CD4-positive, alpha-beta T cell treated with Interleukin-21 for 1 hour (primary cell): ENCODE results near the gene SPOPL.
"Not testable (repeated sequence)": the region's sequence is repeated elsewhere in the genome, so short reads cannot be mapped to it uniquely, and the experiment has no call there.

Experiments used
- DNase-seq: peaks from one replicate; pipeline ENCODE4 v3.0.0-alpha.2; 2020

The SPOPL gene

GRCh38 chr2:138531913-138532312 is 30.3 kb downstream of the SPOPL start:
- DNase-seq, result no peak

GRCh38 chr2:138534791-138535190 is 33.2 kb downstream of the SPOPL start:
- DNase-seq, result no peak

DNA sequence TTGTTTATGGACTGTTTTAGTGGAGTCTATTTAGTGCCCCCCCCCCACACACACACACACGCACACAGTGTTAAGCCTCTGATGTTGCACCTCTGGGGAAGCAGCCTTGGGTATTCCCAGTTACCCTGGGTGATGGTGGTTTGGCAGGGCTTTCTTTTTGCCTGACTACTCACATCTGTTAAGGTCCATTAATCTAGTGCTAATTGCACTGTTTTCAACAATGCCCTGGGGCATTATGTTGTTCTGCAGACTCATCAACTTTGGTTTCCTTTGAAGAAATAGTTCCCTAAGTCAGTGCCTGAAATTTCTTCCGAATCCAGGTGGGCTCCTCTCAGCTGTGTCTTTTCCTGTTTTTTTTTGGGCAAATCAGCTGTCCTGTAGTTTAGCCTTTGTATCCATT is 34.7 kb downstream of the SPOPL start:
- DNase-seq, result no peak

DNA sequence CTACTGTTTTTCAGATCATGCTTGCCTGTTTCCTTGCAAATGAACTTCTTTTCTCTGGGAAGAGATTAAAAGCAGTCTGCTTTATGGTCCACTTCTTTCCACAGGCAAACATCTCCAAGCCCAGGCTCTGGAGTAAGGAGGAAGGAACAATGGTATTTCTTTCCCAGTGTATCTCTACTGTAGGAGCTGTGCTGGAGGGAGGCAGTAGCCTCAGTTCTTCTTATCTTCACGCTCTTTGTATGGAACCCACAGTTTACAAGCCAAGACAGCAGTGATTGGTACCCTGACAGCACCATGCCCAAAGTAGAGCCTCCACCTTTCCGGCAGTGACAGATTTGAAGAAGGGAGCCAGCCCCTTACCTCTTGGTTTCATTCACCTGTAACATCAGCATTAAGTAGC is 35.2 kb downstream of the SPOPL start:
- no peak for DNase-seq

- no peak for DNase-seq
Measured at GRCh38 chr2:138537170-138537915, 35.8 kb downstream of the SPOPL start.

DNA sequence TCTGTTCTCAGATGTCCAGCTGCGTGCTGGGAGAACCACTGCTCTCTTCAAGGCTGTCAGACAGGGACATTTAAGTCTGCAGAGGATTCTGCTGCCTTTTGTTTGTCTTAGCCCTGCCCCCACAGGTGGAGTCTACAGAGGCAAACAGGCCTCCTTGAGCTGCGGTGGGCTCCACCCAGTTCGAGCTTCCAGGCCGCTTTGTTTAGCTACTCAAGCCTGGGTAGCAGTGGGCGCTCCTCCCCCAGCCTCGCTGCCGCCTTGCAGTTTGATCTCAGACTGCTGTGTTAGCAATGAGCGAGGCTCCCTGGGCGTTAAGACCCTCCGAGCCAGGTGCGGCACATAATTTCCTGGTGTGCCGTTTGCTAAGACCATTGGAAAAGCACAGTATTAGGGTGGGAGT is 42.6 kb downstream of the SPOPL start:
- DNase-seq, result not testable (repeated sequence)

DNA sequence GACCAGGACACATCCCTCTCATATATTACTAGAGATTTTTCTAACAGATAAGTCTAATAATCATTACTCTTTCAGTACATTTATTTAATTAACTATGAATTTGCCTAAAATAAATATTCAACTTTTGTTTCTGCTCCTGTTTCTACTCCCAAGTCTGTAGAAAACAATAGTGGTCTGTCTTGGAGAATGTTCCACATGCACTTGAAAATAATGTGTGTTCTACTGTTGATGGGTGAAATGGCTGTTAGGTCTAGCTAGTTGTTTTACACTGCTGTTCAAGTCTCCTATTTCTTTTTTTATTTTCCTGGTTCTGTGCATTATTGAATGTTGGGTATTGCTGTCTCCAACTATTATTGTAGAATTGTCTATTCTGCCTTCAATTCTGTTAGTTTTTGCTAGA is 47.2 kb downstream of the SPOPL start:
- DNase-seq, result no peak

DNA sequence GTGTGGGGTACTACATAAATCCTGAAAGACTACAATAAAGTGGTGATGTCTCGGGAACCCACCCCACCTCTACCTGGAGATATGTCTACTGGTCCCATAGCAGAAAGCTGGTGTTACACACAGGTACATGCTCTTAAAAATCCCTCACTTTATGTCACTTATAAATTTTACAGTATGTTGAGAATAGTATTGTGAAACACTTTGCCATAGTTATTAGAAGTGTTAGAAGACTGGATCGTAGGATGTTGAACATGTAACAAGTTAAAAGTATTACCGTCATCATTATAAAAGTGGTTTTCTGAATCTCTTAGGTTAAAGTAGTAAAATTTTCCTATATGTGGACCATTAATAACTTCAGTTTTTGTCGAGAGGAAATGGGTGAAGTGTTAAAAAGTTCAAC is 48.6 kb downstream of the SPOPL start:
- DNase-seq, result no peak

- no peak for DNase-seq
Measured at GRCh38 chr2:138550670-138551287, 49.2 kb downstream of the SPOPL start.

- no peak for DNase-seq
Measured at GRCh38 chr2:138554123-138554522, 52.6 kb downstream of the SPOPL start.

DNA sequence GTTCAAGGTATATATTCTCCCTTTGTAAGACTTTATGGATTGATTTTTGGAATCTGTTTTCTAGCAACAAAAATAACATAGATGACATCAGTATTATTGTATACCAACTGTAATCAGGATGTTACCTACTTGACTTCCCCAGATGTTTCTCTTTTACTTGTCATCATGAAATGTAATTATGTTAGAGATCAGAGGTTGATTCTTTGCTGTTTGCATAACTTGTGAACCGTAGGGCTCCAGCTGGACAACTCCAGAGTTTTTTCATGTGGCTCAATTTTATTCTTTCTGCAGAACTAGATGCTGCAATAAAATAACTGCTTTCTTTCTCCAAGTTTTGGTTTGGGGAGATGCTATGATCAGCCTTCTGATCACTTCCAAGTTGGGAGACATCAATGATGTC is 58.1 kb downstream of the SPOPL start:
- no peak for DNase-seq

GRCh38 chr2:138564586-138565229 is 63.1 kb downstream of the SPOPL start:
- DNase-seq, result no peak

DNA sequence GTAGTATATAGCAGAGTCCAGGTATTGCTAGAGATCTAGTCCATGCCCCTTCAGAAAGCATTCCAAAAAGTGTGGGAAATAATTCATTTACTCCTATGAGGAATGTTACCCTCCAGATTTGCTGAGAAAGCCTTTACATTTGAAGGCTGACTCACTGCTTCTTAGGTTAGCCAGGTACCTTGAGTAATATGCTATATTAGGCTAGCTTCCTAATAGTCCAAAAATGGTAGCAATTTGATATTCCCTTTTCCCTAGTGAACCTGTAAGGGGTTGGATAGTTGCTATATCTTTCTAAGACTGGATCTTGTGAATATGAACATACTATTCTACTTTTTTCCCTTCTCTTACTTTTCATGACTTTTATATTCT is 63.6 kb downstream of the SPOPL start:
- no peak for DNase-seq

- DNase-seq, result no peak
Measured at GRCh38 chr2:138572318-138572717, 70.7 kb downstream of the SPOPL start.

DNA sequence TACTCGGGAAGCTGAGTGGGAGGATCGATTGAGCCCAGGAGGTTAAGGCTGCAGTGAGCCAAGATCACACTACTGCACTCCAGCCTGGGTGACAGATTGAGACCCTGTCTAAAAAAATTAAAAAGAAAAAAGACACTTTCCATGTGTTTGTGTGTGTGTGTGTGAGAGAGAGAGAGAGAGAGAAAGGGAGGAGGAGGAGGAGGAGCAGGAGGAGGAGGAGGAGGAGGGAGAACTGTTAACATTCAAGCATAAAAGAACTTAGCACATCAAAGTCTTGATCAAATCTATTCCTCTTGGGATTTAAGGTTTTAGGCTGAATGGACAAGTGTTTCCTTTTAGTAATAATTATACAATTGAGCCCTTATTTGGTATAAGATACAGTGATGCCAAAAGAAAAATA is 75.5 kb downstream of the SPOPL start:
- DNase-seq, result no peak

DNA sequence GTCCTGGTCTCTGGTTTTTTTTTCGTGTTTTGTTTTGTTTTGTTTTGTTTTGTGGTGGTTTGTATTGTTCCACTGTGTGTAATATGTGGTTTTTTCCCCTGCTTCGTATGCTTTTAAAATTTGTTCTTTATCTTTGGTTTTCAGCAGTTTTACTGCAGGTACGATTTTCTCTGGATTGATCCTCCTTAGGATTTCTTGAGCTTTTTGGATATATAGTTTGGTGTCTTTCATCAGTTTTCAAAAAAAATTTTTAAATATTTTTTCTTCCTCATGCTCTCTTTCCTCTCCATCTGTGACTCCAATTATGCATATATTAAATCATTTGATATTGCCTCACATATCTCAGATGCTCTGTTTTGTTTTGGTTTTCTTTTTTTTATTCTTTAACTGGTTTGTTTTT is 78.0 kb downstream of the SPOPL start:
- no peak for DNase-seq

- no peak for DNase-seq
Measured at GRCh38 chr2:138581909-138582308, 80.3 kb downstream of the SPOPL start.

GRCh38 chr2:138589663-138590062 is 88.1 kb downstream of the SPOPL start:
- DNase-seq, result no peak

- no peak for DNase-seq
Measured at GRCh38 chr2:138596403-138596802, 94.8 kb downstream of the SPOPL start.

GRCh38 chr2:138600732-138601457 is 99.3 kb downstream of the SPOPL start:
- no peak for DNase-seq

GRCh38 chr2:138601458-138602165 is 100.0 kb downstream of the SPOPL start:
- no peak for DNase-seq

DNA sequence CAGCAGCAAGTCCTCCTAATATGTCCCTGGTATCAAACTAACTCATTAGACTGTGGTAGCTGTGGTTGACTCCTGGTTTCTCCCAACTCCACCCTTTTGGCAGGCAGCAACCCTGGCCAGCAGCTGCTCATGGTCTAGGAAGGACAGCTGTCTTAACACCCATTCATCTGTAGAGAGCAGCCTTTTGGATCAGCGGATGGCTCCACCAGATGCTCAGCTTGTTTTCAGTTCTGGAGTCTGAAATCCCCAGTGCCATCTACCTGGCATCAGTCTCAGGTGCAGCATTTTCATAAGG is 100.5 kb downstream of the SPOPL start:
- DNase-seq, result no peak

- no peak for DNase-seq
Measured at GRCh38 chr2:138607746-138608145, 106.2 kb downstream of the SPOPL start.
